Measurements from ENCODE around the gene FAR2.

The FAR2 gene

GRCh38 chr12:29208936-29209701 lies 60.0 kb downstream of the FAR2 start:
- no peak for FAIRE-seq

- FAIRE-seq = no peak
Observed at GRCh38 chr12:29211696-29212095, 62.6 kb downstream of the FAR2 start.

GRCh38 chr12:29212682-29213403 lies 63.8 kb downstream of the FAR2 start:
- no peak for FAIRE-seq

GRCh38 chr12:29216266-29216665 lies 67.2 kb downstream of the FAR2 start:
- no peak for FAIRE-seq

- no peak for FAIRE-seq
Observed at GRCh38 chr12:29216797-29217575, 67.9 kb downstream of the FAR2 start.

GRCh38 chr12:29220632-29221336 lies 71.7 kb downstream of the FAR2 start:
- FAIRE-seq = no peak

- no peak for FAIRE-seq
Observed at GRCh38 chr12:29222200-29222599, 73.1 kb downstream of the FAR2 start.

GRCh38 chr12:29223426-29223825 lies 74.3 kb downstream of the FAR2 start:
- FAIRE-seq = no peak

- no peak for FAIRE-seq
Observed at GRCh38 chr12:29223956-29224543, 75.0 kb downstream of the FAR2 start.

- no peak for FAIRE-seq
Observed at GRCh38 chr12:29224572-29224971, 75.5 kb downstream of the FAR2 start.

- no peak for FAIRE-seq
Observed at GRCh38 chr12:29225834-29226233, 76.8 kb downstream of the FAR2 start.

GRCh38 chr12:29226616-29227015 lies 77.5 kb downstream of the FAR2 start:
- FAIRE-seq = no peak

- no peak for FAIRE-seq
Observed at GRCh38 chr12:29228474-29229157, 79.5 kb downstream of the FAR2 start.

- no peak for FAIRE-seq
Observed at GRCh38 chr12:29229158-29229505, 80.1 kb downstream of the FAR2 start.

- FAIRE-seq = no peak
Observed at GRCh38 chr12:29229937-29230336, 80.9 kb downstream of the FAR2 start.

GRCh38 chr12:29230800-29231560 lies 81.9 kb downstream of the FAR2 start:
- FAIRE-seq = no peak

- no peak for FAIRE-seq
Observed at GRCh38 chr12:29232086-29232485, 83.0 kb downstream of the FAR2 start.

GRCh38 chr12:29234552-29234951 lies 85.5 kb downstream of the FAR2 start:
- FAIRE-seq = no peak

GRCh38 chr12:29234965-29235626 lies 86.0 kb downstream of the FAR2 start:
- FAIRE-seq = no peak

GRCh38 chr12:29238822-29239291 lies 89.8 kb downstream of the FAR2 start:
- no peak for FAIRE-seq

- no peak for FAIRE-seq
Observed at GRCh38 chr12:29239336-29239735, 90.3 kb downstream of the FAR2 start.
